OCI-LY3 (cell line): ENCODE data around the gene C14orf119.

Source experiments
- H2AFZ ChIP-seq: fragments of 200-600, 300-600 bp; shearing (Covaris generic); 2 replicates; pipeline ENCODE4 v1.6.0; 2014; ENCODE audit warnings: antibody characterized with exemption, low read depth, low read length
- H3K27ac ChIP-seq: fragments of 200-600, 300-600 bp; sonication (generic); 2 replicates; pipeline ENCODE4 v1.5.1; 2014; ENCODE audit warnings: mild to moderate bottlenecking, low read length, moderate library complexity, mixed read lengths
- H3K27me3 ChIP-seq: fragments of 200-600, 300-600 bp; sonication (generic); 2 replicates; pipeline ENCODE4 v1.6.1; 2014; ENCODE audit warnings: low read depth, low read length, mixed read lengths
- H3K36me3 ChIP-seq: fragments of 200-600, 300-600 bp; sonication (generic); replicated peaks from 2 replicates; pipeline ENCODE3; 2014; ENCODE audit warnings: low read depth, low read length, mixed read lengths
- H3K4me1 ChIP-seq: fragments of 300-600, 200-600 bp; sonication (generic); 2 replicates; pipeline ENCODE4 v1.6.1; 2014; ENCODE audit warnings: low read length, mixed read lengths
- H3K4me2 ChIP-seq: fragments of 200-600, 300-600 bp; sonication (generic); 2 replicates; pipeline ENCODE4 v1.6.1; 2014; ENCODE audit warnings: low read length, mixed read lengths
- H3K4me3 ChIP-seq: fragments of 300-600, 200-600 bp; sonication (generic); 2 replicates; pipeline ENCODE4 v1.5.1; 2014; ENCODE audit warnings: antibody characterized with exemption, mild to moderate bottlenecking, low read length, moderate library complexity
- H3K79me2 ChIP-seq: fragments of 300-600, 200-600 bp; shearing (Covaris generic); 2 replicates; pipeline ENCODE4 v1.6.1; 2014; ENCODE audit warnings: mild to moderate bottlenecking, low read length, mixed read lengths
- H3K9ac ChIP-seq: fragments of 300-600, 200-600 bp; shearing (Covaris generic); 2 replicates; pipeline ENCODE4 v1.6.0; 2014; ENCODE audit warnings: mild to moderate bottlenecking, low read length, moderate library complexity
- H3K9me3 ChIP-seq: fragments of 200-600, 300-600 bp; shearing (Covaris generic); 2 replicates; pipeline ENCODE4 v1.6.1; 2014; ENCODE audit warnings: low read length, mixed read lengths; ENCODE audit not compliant: insufficient read depth
- H4K20me1 ChIP-seq: fragments of 200-600, 300-600 bp; sonication (generic); 2 replicates; pipeline ENCODE4 v1.6.1; 2016; ENCODE audit warnings: low read length, mixed read lengths; ENCODE audit not compliant: insufficient read depth
- CTCF ChIP-seq: fragments of 200-600, 300-600 bp; sonication (generic); IDR thresholded peaks from 2 replicates; pipeline ENCODE4 v1.5.1; 2014; ENCODE audit warnings: antibody characterized with exemption, low read length, low read depth
- EZH2phosphoT487 ChIP-seq: fragments of 200-600 bp; shearing (Covaris generic); IDR thresholded peaks from 2 replicates; pipeline ENCODE4 v1.6.1; 2018; ENCODE audit warnings: antibody characterized with exemption, mixed run types, low read depth

C14orf119 gene

GRCh38 chr14:23147676-23148075 lies 52.4 kb downstream of the C14orf119 start:
- Histone ChIP-seq H3K27ac (no peak overlapping the region), H3K79me2 (no peaks in the 10 kb centered on the region), H3K9me3 (no peaks in the 10 kb centered on the region), H3K36me3 (no peaks in the 10 kb centered on the region), H4K20me1 (no peaks in the 10 kb centered on the region), H3K4me1 (no peaks in the 10 kb centered on the region), H3K4me2 (no peak overlapping the region), H2AFZ (no peak overlapping the region), H3K4me3 (no peak overlapping the region), H3K27me3 (peaks cover 33% of the 10 kb centered on the region), H3K9ac (no peak overlapping the region)
- TF ChIP-seq EZH2phosphoT487: no peak
- no peak for TF ChIP-seq CTCF

GRCh38 chr14:23148591-23149249 lies 53.4 kb downstream of the C14orf119 start:
- no peak overlapping the region for H3K4me3 ChIP-seq
- TF ChIP-seq EZH2phosphoT487: no peak
- no peak for TF ChIP-seq CTCF
- no peaks in the 10 kb centered on the region for H4K20me1 ChIP-seq
- H3K27ac ChIP-seq: no peak overlapping the region
- no peaks in the 10 kb centered on the region for H3K4me1 ChIP-seq
- H3K36me3 ChIP-seq: no peaks in the 10 kb centered on the region
- no peaks in the 10 kb centered on the region for H3K9me3 ChIP-seq
- H2AFZ ChIP-seq: no peak overlapping the region
- peaks cover 25% of the 10 kb centered on the region; the same call in 1 of the 2 replicates for H3K27me3 ChIP-seq
- H3K4me2 ChIP-seq: no peak overlapping the region
- H3K79me2 ChIP-seq: no peaks in the 10 kb centered on the region
- H3K9ac ChIP-seq: no peak overlapping the region

DNA sequence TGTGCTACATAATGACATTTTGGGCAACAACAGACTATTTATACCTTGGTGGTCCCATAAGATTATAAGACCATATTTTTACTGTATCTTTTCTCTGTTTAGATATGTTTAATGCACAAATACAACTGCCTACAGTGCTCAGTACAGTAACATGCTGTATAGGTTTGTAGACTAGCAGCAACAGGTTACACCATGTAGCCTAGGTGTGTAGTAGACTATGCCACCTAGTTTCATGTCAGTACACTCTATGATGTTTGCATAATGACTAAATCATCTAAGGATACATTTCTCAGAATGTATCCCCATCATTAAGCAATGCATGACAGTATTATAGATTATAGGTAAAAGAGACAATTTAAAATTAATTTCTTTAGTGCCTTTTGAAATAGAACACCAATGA lies 54.4 kb downstream of the C14orf119 start:
- H3K4me3 ChIP-seq: no peak overlapping the region
- no peak overlapping the region for H3K4me2 ChIP-seq
- H3K79me2 ChIP-seq: no peaks in the 10 kb centered on the region

More for the DNA sequence above, 54.4 kb downstream of the C14orf119 start:
- no peaks in the 10 kb centered on the region for H4K20me1 ChIP-seq
- H3K36me3 ChIP-seq: no peaks in the 10 kb centered on the region
- H2AFZ ChIP-seq: no peak overlapping the region
- H3K9ac ChIP-seq: no peak overlapping the region
- no peaks in the 10 kb centered on the region for H3K4me1 ChIP-seq
- H3K27ac ChIP-seq: no peak overlapping the region
- no peak for TF ChIP-seq EZH2phosphoT487
- TF ChIP-seq CTCF: no peak
- no peaks in the 10 kb centered on the region for H3K9me3 ChIP-seq
- peaks cover 22% of the 10 kb centered on the region; the same call in 1 of the 2 replicates for H3K27me3 ChIP-seq
